IMR-90 (cell line): Measurements from ENCODE around the gene CLDN6. TPM values are rescaled to one million over a fixed set of nuclear protein-coding genes. Genes with fewer than 3 reads are reported as not detected.

Experiments
- ATAC-seq: fragments of 200-7000 bp; cut with Tn5 transposase; 2 replicates; pipeline ENCODE4 v1.9.1; 2020; ENCODE audit warnings: low read depth, mild to moderate bottlenecking, moderate library complexity
- BruUV-seq: library from RNA; stranded (reverse); fragments of 400-500 nt; replicated peaks from 2 replicates; lab custom pipeline; 2021; lab: Mats Ljungman, UMichigan
- CTCF ChIA-PET: fragments of 300-600 bp; formaldehyde crosslinking; extraction: SDS; loops from one replicate; lab custom pipeline; 2021; ENCODE audit warnings: antibody characterized with exemption; lab: Yijun Ruan, JAX
- POLR2A ChIA-PET: fragments of 300-600 bp; sonication (Branson Sonifier 250); formaldehyde crosslinking; loops from one replicate; lab custom pipeline; 2022; ENCODE audit warnings: antibody characterized with exemption; ENCODE audit not compliant: unreplicated experiment; lab: Charles Lee
- DNase-seq: peaks from one replicate; pipeline ENCODE4 v3.0.0; 2013
- H2AFZ ChIP-seq: replicated peaks from 2 replicates; pipeline ENCODE3; 2013; ENCODE audit warnings: low read length, mild to moderate bottlenecking; ENCODE audit not compliant: poor library complexity
- H2AK5ac ChIP-seq: 2 replicates; pipeline ENCODE4 v1.6.1; 2013; ENCODE audit warnings: low read depth, low read length, inconsistent platforms
- H2AK9ac ChIP-seq: replicated peaks from 2 replicates; pipeline ENCODE3; 2013; ENCODE audit warnings: mild to moderate bottlenecking, low read depth, low read length, moderate library complexity; ENCODE audit not compliant: poor library complexity
- H2BK120ac ChIP-seq: 2 replicates; pipeline ENCODE4 v1.6.1; 2013; ENCODE audit warnings: low read depth, low read length, inconsistent platforms
- H2BK15ac ChIP-seq: 3 replicates; pipeline ENCODE4 v1.6.1; 2013; ENCODE audit warnings: low read depth, low read length, inconsistent platforms
- H2BK20ac ChIP-seq: 2 replicates; pipeline ENCODE4 v1.6.1; 2013; ENCODE audit warnings: low read depth, mild to moderate bottlenecking, inconsistent platforms, low read length, moderate library complexity
- H2BK5ac ChIP-seq: 2 replicates; pipeline ENCODE4 v1.6.1; 2013; ENCODE audit warnings: mild to moderate bottlenecking, low read depth, low read length, inconsistent platforms; ENCODE audit not compliant: poor library complexity, severe bottlenecking
- H3K14ac ChIP-seq: replicated peaks from 2 replicates; pipeline ENCODE4 v1.6.1; 2013; ENCODE audit warnings: low read depth, low read length, inconsistent platforms
- H3K18ac ChIP-seq: 2 replicates; pipeline ENCODE4 v1.6.1; 2013; ENCODE audit warnings: low read depth, low read length, control low read depth
- H3K23ac ChIP-seq: 2 replicates; pipeline ENCODE4 v1.6.1; 2013; ENCODE audit warnings: low read depth, low read length, inconsistent platforms
- H3K27ac ChIP-seq: 2 replicates; pipeline ENCODE4 v1.5.1; 2013; ENCODE audit warnings: mild to moderate bottlenecking, control low read depth, low read length; ENCODE audit not compliant: insufficient read depth
- H3K27me3 ChIP-seq: 2 replicates; pipeline ENCODE4 v1.6.1; 2013; ENCODE audit warnings: low read length; ENCODE audit not compliant: control insufficient read depth, insufficient read depth
- H3K36me3 ChIP-seq: 2 replicates; pipeline ENCODE4 v1.6.1; 2013; ENCODE audit warnings: low read length, mixed read lengths; ENCODE audit not compliant: control insufficient read depth, insufficient read depth
- H3K4ac ChIP-seq: 2 replicates; pipeline ENCODE4 v1.6.1; 2013; ENCODE audit warnings: low read depth, low read length, inconsistent platforms
- H3K4me1 ChIP-seq: 2 replicates; pipeline ENCODE4 v1.6.1; 2013; ENCODE audit warnings: low read length, mixed read lengths; ENCODE audit not compliant: control insufficient read depth, insufficient read depth
- H3K4me2 ChIP-seq: 2 replicates; pipeline ENCODE4 v1.6.1; 2013; ENCODE audit warnings: low read depth, mild to moderate bottlenecking, control low read depth, low read length, moderate library complexity
- H3K4me3 ChIP-seq: 2 replicates; pipeline ENCODE4 v1.5.1; 2013; ENCODE audit warnings: low read depth, mild to moderate bottlenecking, control low read depth, low read length, moderate library complexity; ENCODE audit not compliant: insufficient read depth
- H3K56ac ChIP-seq: 2 replicates; pipeline ENCODE4 v1.6.1; 2013; ENCODE audit warnings: low read length, inconsistent platforms; ENCODE audit not compliant: insufficient read depth; ENCODE audit errors: extremely low read depth
- H3K79me1 ChIP-seq, 2 experiments: 2 replicates each; pipeline ENCODE4 v1.6.1; 2013; ENCODE audit warnings: low read length in 2 of 2, inconsistent platforms in 1 of 2, low read depth in 1 of 2
- H3K9ac ChIP-seq: 2 replicates; pipeline ENCODE4 v1.6.1; 2013; ENCODE audit warnings: low read depth, low read length, control low read depth
- H3K9me1 ChIP-seq: 2 replicates; pipeline ENCODE4 v1.6.1; 2013; ENCODE audit warnings: low read length, inconsistent platforms; ENCODE audit not compliant: insufficient read depth
- H3K9me3 ChIP-seq: 2 replicates; pipeline ENCODE4 v1.6.1; 2013; ENCODE audit warnings: low read length; ENCODE audit not compliant: control insufficient read depth, insufficient read depth
- H4K20me1 ChIP-seq: 2 replicates; pipeline ENCODE4 v1.6.1; 2013; ENCODE audit warnings: low read length, inconsistent platforms; ENCODE audit not compliant: insufficient read depth
- H4K5ac ChIP-seq: 2 replicates; pipeline ENCODE4 v1.6.1; 2013; ENCODE audit warnings: mild to moderate bottlenecking, low read depth, low read length, control low read depth
- H4K8ac ChIP-seq, 2 experiments: 2 replicates each; pipeline ENCODE4 v1.6.1; 2013; ENCODE audit warnings: low read depth in 2 of 2, low read length in 2 of 2, control low read depth in 1 of 2, inconsistent platforms in 1 of 2
- H4K91ac ChIP-seq: 2 replicates; pipeline ENCODE4 v1.6.1; 2013; ENCODE audit warnings: low read depth, low read length, inconsistent platforms; ENCODE audit not compliant: insufficient read depth
- CHD1 ChIP-seq: IDR thresholded peaks from 2 replicates; pipeline ENCODE4 v1.6.1; 2012; ENCODE audit warnings: low read depth, low read length, improper control_type of control experiment
- CTCF ChIP-seq: conservative IDR thresholded peaks from 2 replicates; pipeline ENCODE4 v1.5.1; 2012; ENCODE audit warnings: mild to moderate bottlenecking, low read depth, low read length, improper control_type of control experiment
- ELK1 ChIP-seq: fragments of 150-350 bp; IDR thresholded peaks from 2 replicates; pipeline ENCODE4 v1.6.1; 2016; ENCODE audit warnings: low read depth, mild to moderate bottlenecking, low read length, moderate library complexity, borderline replicate concordance
- FOS ChIP-seq: fragments of 150-350 bp; IDR thresholded peaks from 2 replicates; pipeline ENCODE4 v1.6.1; 2016; ENCODE audit warnings: low read depth, low read length
- MAFK ChIP-seq: IDR thresholded peaks from 2 replicates; pipeline ENCODE4 v1.6.1; 2012; ENCODE audit warnings: low read depth, low read length, improper control_type of control experiment
- MAZ ChIP-seq: IDR thresholded peaks from 2 replicates; pipeline ENCODE4 v1.6.1; 2012; ENCODE audit warnings: low read depth, mild to moderate bottlenecking, low read length, improper control_type of control experiment, moderate library complexity, borderline replicate concordance
- MXI1 ChIP-seq: IDR thresholded peaks from 2 replicates; pipeline ENCODE4 v1.6.1; 2012; ENCODE audit warnings: low read depth, mild to moderate bottlenecking, low read length, moderate library complexity, borderline replicate concordance
- RAD21 ChIP-seq: IDR thresholded peaks from 2 replicates; pipeline ENCODE4 v1.6.1; 2012; ENCODE audit warnings: low read length, improper control_type of control experiment
- RCOR1 ChIP-seq: IDR thresholded peaks from 2 replicates; pipeline ENCODE4 v1.6.1; 2012; ENCODE audit warnings: mild to moderate bottlenecking, low read length, improper control_type of control experiment; ENCODE audit not compliant: insufficient replicate concordance
- WGBS, 2 experiments: methylation state at CpG; one replicate each; pipeline versions ENCODE4 v1.1.5 to v1.1.7; 2013; ENCODE audit warnings: missing lambda C conversion rate in 2 of 2; ENCODE audit not compliant: insufficient read length in 1 of 2; ENCODE audit errors: extremely low coverage in 2 of 2; 5-methylcytosine and 5-hydroxymethylcytosine counted together
- dilution Hi-C: fragments of 300-500 bp; cut with HindIII; formaldehyde crosslinking; loops from one replicate; pipeline ENCODE4 v1.14.3; 2018; ENCODE audit warnings: low sequenced_read_pairs; ENCODE audit not compliant: unreplicated experiment
- in situ Hi-C: fragments of 300-500 bp; cut with MboI; formaldehyde crosslinking; loops from 3 replicates; pipeline ENCODE4 v1.14.3; 2019; ENCODE audit warnings: low sequenced_read_pairs, inconsistent platforms, mixed read lengths
- intact Hi-C: fragments of 100-400 bp; cut with micrococcal nuclease; formaldehyde crosslinking; loops from 2 replicates; pipeline ENCODE4 v1.10.0; 2022
- polyA plus RNA-seq, 3 experiments: library from polyadenylated mRNA; depleted of rRNA; stranded (reverse); fragments of >200 nt; gene quantifications; 2 replicates each; pipeline ENCODE4 v1.2.3, GENCODE V29; 2012; ENCODE audit warnings: low replicate concordance in 1 of 3
- total RNA-seq: library from RNA; depleted of rRNA; stranded (reverse); fragments of >200 nt; gene quantifications from 2 replicates; pipeline ENCODE4 v1.2.3, GENCODE V29; 2012

The CLDN6 gene
- total and polyA plus RNA-seq, 2 of the 4 experiments (the other 2 are of a cell fraction): 0.14 TPM; not detected in 1

GRCh38 chr16:2975161-2975795, 42.7 kb downstream of the CLDN6 start:
- Histone ChIP-seq H3K23ac (no peak overlapping the region), H3K9ac (no peak overlapping the region), H3K18ac (no peak overlapping the region), H2AK9ac (peak overlapping the region; percentile 42), H4K20me1 (peaks cover 18% of the 10 kb centered on the region), H3K27me3 (no peaks in the 10 kb centered on the region), H3K14ac (no peak overlapping the region), H2BK5ac (no peak overlapping the region), H3K9me3 (no peaks in the 10 kb centered on the region), H2BK120ac (no peak overlapping the region), H2BK15ac (no peak overlapping the region), H3K4me1 (peaks cover under 1% of the 10 kb centered on the region; the same call in 1 of the 2 replicates), H3K56ac (no peak overlapping the region), H3K36me3 (peaks cover 2% of the 10 kb centered on the region; the same call in 1 of the 2 replicates), H4K8ac (no peak overlapping the region), H3K4ac (no peak overlapping the region), H3K4me3 (no peak overlapping the region), H4K5ac (no peak overlapping the region), H2BK20ac (no peak overlapping the region), H3K79me1 (peaks cover 19 to 29% of the 10 kb centered on the region in 2 experiments), H2AK5ac (no peak overlapping the region), H3K9me1 (peaks cover 8% of the 10 kb centered on the region), H4K91ac (no peak overlapping the region), H2AFZ (peak overlapping the region; percentile 33), H3K27ac (no peak overlapping the region), H3K4me2 (no peak overlapping the region)
- ATAC-seq (no peak), DNase-seq (no peak)
- no peak for TF ChIP-seq MAFK
- TF ChIP-seq FOS: no peak
- TF ChIP-seq RAD21: no peak
- no peak for TF ChIP-seq ELK1
- no peak for TF ChIP-seq MAZ
- no peak for TF ChIP-seq RCOR1
- no peak for TF ChIP-seq CTCF
- TF ChIP-seq CHD1: no peak
- TF ChIP-seq MXI1: no peak
- ChIA-PET CTCF (no interaction called here), POLR2A (no interaction called here)
- dilution Hi-C loops: no loop called here
- intact Hi-C loops: no loop called here
- no TSS peak for BruUV-seq
- 90% methylated on average over 6 of the region's 28 CpGs; no CpG with 5 or more reads in 1 of the 2 experiments for whole genome bisulfite sequencing, 2 experiments
- in situ Hi-C loops: no loop called here
